Gastrocnemius medialis (tissue), 4 donors: ENCODE measurements around the gene COBLL1. TPM values are rescaled to one million over a fixed set of nuclear protein-coding genes. Genes with fewer than 3 reads are reported as not detected.

ENCODE experiments used
- ATAC-seq, 2 donors: fragments of 150-250 bp; one replicate each; pipeline ENCODE4 v1.9.1; 2016
- DNase-seq, 2 donors: peaks; one replicate each; pipeline ENCODE4 v3.0.0-alpha.2; 2019
- H3K27ac ChIP-seq, 4 donors: fragments of 200-600 bp; sonication (generic); 1 replicate in 1 of 4; 2 replicates in 3 of 4; pipeline ENCODE4 v1.5.1; 2016 to 2018; ENCODE audit warnings: mild to moderate bottlenecking in 2 of 4, moderate library complexity in 1 of 4
- H3K27me3 ChIP-seq, 3 donors: fragments of 200-600 bp; sonication (generic) in 2 of 3; 1 replicate in 1 of 3; 2 replicates in 2 of 3; pipeline versions ENCODE4 v1.5.1 to v1.6.0; 2016 to 2019; ENCODE audit warnings: mild to moderate bottlenecking in 1 of 3, moderate library complexity in 1 of 3
- H3K36me3 ChIP-seq, 2 donors: fragments of 200-600 bp; sonication (generic) in 1 of 2; one replicate each; pipeline ENCODE4 v1.5.1; 2017 to 2018
- H3K4me1 ChIP-seq, 2 donors: fragments of 200-600 bp; sonication (generic) in 1 of 2; one replicate each; pipeline ENCODE4 v1.5.1; 2016 to 2017; ENCODE audit warnings: mild to moderate bottlenecking in 2 of 2
- H3K4me3 ChIP-seq, 4 donors: fragments of 200-600 bp; sonication (generic) in 3 of 4; 1 replicate in 1 of 4; 2 replicates in 3 of 4; pipeline ENCODE4 v1.5.1; 2016 to 2019; ENCODE audit warnings: mild to moderate bottlenecking in 2 of 4
- H3K9me3 ChIP-seq, 3 donors: fragments of 200-600 bp; sonication (generic) in 2 of 3; 1 replicate in 1 of 3; 2 replicates in 2 of 3; pipeline ENCODE4 v1.5.1; 2016 to 2019
- CTCF ChIP-seq, 5 experiments: fragments of 450-650 bp in 3 of 5; fragments of 200-600 bp in 2 of 5; sonication (generic) in 2 of 5; IDR thresholded peaks in 4 of 5; conservative IDR thresholded peaks in 1 of 5; 1 replicate in 4 of 5; 2 replicates in 1 of 5; pipeline ENCODE4 v1.5.1; 2016 to 2019; ENCODE audit warnings: antibody characterized with exemption in 5 of 5, mild to moderate bottlenecking in 3 of 5, moderate library complexity in 3 of 5
- POLR2A ChIP-seq, 2 donors: fragments of 450-650 bp; IDR thresholded peaks; one replicate each; pipeline ENCODE4 v1.6.1; 2017; ENCODE audit warnings: antibody characterized with exemption in 2 of 2, mild to moderate bottlenecking in 2 of 2, moderate library complexity in 2 of 2
- in situ Hi-C, 4 donors: fragments of 200-750 bp; cut with MboI; loops; one replicate each; pipeline versions ENCODE4 v1.15.0 to v1.8.0; 2017; ENCODE audit warnings: low sequenced_read_pairs in 4 of 4
- intact Hi-C: fragments of 100-400 bp; cut with DNase I; formaldehyde crosslinking; loops from one replicate; pipeline ENCODE4 v1.15.1; 2023; ENCODE audit warnings: low total_unique reads
- total RNA-seq, 4 donors: library from RNA; depleted of rRNA; stranded (reverse); fragments of >200 nt; gene quantifications; one replicate each; pipeline versions ENCODE4 v1.1.0 to v1.2.3, GENCODE V29; 2016

Gene COBLL1
- total RNA-seq, 4 donors from 2014 or later, result 1.9 to 9.6 (median 4.0) TPM

- Histone ChIP-seq H3K27ac (peak overlapping the region in 2 of 4 donors; percentile 37 to 48), H3K4me1 (peaks cover 4 to 5% of the 10 kb centered on the region in 2 donors), H3K4me3 (no peak overlapping the region), H3K27me3 (no peaks in the 10 kb centered on the region), H3K9me3 (no peaks in the 10 kb centered on the region), H3K36me3 (no peaks in the 10 kb centered on the region)
- intact Hi-C loops (no loop called here), in situ Hi-C loops (no loop called here)
- DNase-seq, result no peak
- TF ChIP-seq CTCF (IDR thresholded peaks at IDR 0.05 in 4 of 5, conservative IDR thresholded peaks at IDR 0.05 in 1 of 5), result no peak
- TF ChIP-seq POLR2A (IDR thresholded peaks at IDR 0.05), result no peak
- ATAC-seq, result peak; percentile 65 to 72
These were observed 15.1 kb downstream of the COBLL1 start for GRCh38 chr2:164826293-164827243.

GRCh38 chr2:164824872-164825271, 16.8 kb downstream of the COBLL1 start:
- Histone ChIP-seq H3K9me3 (no peaks in the 10 kb centered on the region), H3K4me3 (no peak overlapping the region), H3K36me3 (no peaks in the 10 kb centered on the region), H3K4me1 (peaks cover 4% of the 10 kb centered on the region in 2 donors), H3K27me3 (no peaks in the 10 kb centered on the region), H3K27ac (no peak overlapping the region)
- in situ Hi-C loops (no loop called here), intact Hi-C loops (no loop called here)
- TF ChIP-seq CTCF (IDR thresholded peaks at IDR 0.05 in 4 of 5, conservative IDR thresholded peaks at IDR 0.05 in 1 of 5) (no peak), POLR2A (IDR thresholded peaks at IDR 0.05) (no peak)
- DNase-seq (no peak), ATAC-seq (no peak)

GRCh38 chr2:164823126-164823525, 18.5 kb downstream of the COBLL1 start:
- Histone ChIP-seq H3K4me1 (peaks cover 4% of the 10 kb centered on the region in 2 donors), H3K27me3 (no peaks in the 10 kb centered on the region), H3K36me3 (no peaks in the 10 kb centered on the region), H3K4me3 (no peak overlapping the region), H3K27ac (no peak overlapping the region), H3K9me3 (no peaks in the 10 kb centered on the region)
- DNase-seq (no peak), ATAC-seq (no peak)
- TF ChIP-seq CTCF (IDR thresholded peaks at IDR 0.05 in 4 of 5, conservative IDR thresholded peaks at IDR 0.05 in 1 of 5) (no peak), POLR2A (IDR thresholded peaks at IDR 0.05) (no peak)
- in situ Hi-C loops, result no loop called here
- intact Hi-C loops, result no loop called here

GRCh38 chr2:164821338-164821737, 20.3 kb downstream of the COBLL1 start:
- no peaks in the 10 kb centered on the region for H3K27me3 ChIP-seq
- H3K4me3 ChIP-seq, result no peak overlapping the region
- H3K36me3 ChIP-seq, result no peaks in the 10 kb centered on the region
- H3K9me3 ChIP-seq, result no peaks in the 10 kb centered on the region
- in situ Hi-C loops, result no loop called here
- no peak for DNase-seq
- no peak for ATAC-seq
- intact Hi-C loops, result no loop called here
- no peak for TF ChIP-seq CTCF (IDR thresholded peaks at IDR 0.05 in 4 of 5, conservative IDR thresholded peaks at IDR 0.05 in 1 of 5)
- TF ChIP-seq POLR2A (IDR thresholded peaks at IDR 0.05), result no peak
- peaks cover 4% of the 10 kb centered on the region in 2 donors for H3K4me1 ChIP-seq
- no peak overlapping the region for H3K27ac ChIP-seq
